Naive B cell (primary cell): ENCODE data around the gene SOD2. TPM values are rescaled to one million over a fixed set of nuclear protein-coding genes. Genes with fewer than 3 reads are reported as not detected.
"Not testable (repeated sequence)": the region's sequence is repeated elsewhere in the genome, so short reads cannot be mapped to it uniquely, and the experiment has no call there.

Experiments
- ATAC-seq, 2 donors: fragments of 150-1000 bp; cut with Tn5 transposase; 2 replicates each; pipeline ENCODE4 v1.10.0; 2021; ENCODE audit warnings: low read depth in 2 of 2, mild to moderate bottlenecking in 2 of 2, moderate library complexity in 2 of 2
- DNase-seq: peaks from one replicate; pipeline ENCODE4 v3.0.0; 2022
- H3K27ac Mint-ChIP-seq, 6 donors: one replicate each; pipeline ENCODE4 v1.8.0; 2020 to 2022; ENCODE audit warnings: mild to moderate bottlenecking in 6 of 6, mixed read lengths in 6 of 6, moderate library complexity in 5 of 6, inconsistent platforms in 2 of 6
- H3K27me3 Mint-ChIP-seq, 3 donors: one replicate each; pipeline ENCODE4 v1.8.0; 2021 to 2022; ENCODE audit warnings: mixed read lengths in 3 of 3, mild to moderate bottlenecking in 1 of 3
- H3K36me3 Mint-ChIP-seq, 2 donors: one replicate each; pipeline ENCODE4 v1.8.0; 2020 to 2022; ENCODE audit warnings: mixed read lengths in 2 of 2, inconsistent platforms in 1 of 2, mild to moderate bottlenecking in 1 of 2
- H3K4me1 Mint-ChIP-seq, 3 donors: one replicate each; pipeline ENCODE4 v1.8.0; 2020 to 2022; ENCODE audit warnings: mixed read lengths in 3 of 3, inconsistent platforms in 1 of 3, mild to moderate bottlenecking in 1 of 3, moderate library complexity in 1 of 3
- H3K4me3 Mint-ChIP-seq, 8 donors: one replicate each; pipeline ENCODE4 v1.8.0; 2020 to 2022; ENCODE audit warnings: mild to moderate bottlenecking in 8 of 8, mixed read lengths in 8 of 8, moderate library complexity in 8 of 8, inconsistent platforms in 2 of 8
- H3K9me3 Mint-ChIP-seq, 7 donors: one replicate each; pipeline ENCODE4 v1.8.0; 2020 to 2022; ENCODE audit warnings: mixed read lengths in 7 of 7, mild to moderate bottlenecking in 5 of 7, inconsistent platforms in 2 of 7, moderate library complexity in 1 of 7
- polyA plus RNA-seq, 6 donors: library from polyadenylated mRNA; unstranded; fragments of 300-500 nt; fragmentation: Illumina TruSeq; gene quantifications; one replicate each; pipeline ENCODE4 v1.2.3, GENCODE V29; 2021; ENCODE audit warnings: low read depth in 6 of 6

The SOD2 gene
- polyA plus RNA-seq, 6 donors from 2014 or later: 74.3 to 99.4 (median 83.2) TPM

DNA sequence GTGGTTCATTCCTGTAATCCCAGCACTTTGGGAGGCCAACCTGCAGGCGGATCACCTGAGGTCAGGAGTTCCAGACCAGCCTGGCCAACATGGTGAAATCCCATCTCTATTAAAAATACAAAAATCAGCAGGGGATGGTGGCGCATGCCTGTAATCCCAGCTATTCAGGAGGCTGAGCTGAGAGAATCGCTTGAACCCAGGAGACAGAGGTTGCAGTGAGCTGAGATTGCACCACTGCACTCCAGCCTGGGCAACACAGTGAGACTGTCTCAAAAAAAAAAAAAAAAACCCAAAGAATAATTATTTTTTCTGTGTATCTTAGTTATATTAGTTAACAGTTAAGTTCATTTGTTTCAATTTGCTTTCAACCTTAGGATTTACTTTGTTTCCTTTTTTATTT, 32.2 kb upstream of the SOD2 start:
- H3K4me1 Mint-ChIP-seq: peaks cover 28 to 46% (median 43%) of the 10 kb centered on the region in 3 donors
- H3K36me3 Mint-ChIP-seq, ATAC-seq, H3K27me3 Mint-ChIP-seq, DNase-seq, H3K9me3 Mint-ChIP-seq: not testable (repeated sequence)
- H3K27ac Mint-ChIP-seq: peak overlapping the region in 4 of 6 donors; percentile 32 to 81 (median 60)
- H3K4me3 Mint-ChIP-seq: peak overlapping the region in 4 of 8 donors; percentile 16 to 54 (median 33)

DNA sequence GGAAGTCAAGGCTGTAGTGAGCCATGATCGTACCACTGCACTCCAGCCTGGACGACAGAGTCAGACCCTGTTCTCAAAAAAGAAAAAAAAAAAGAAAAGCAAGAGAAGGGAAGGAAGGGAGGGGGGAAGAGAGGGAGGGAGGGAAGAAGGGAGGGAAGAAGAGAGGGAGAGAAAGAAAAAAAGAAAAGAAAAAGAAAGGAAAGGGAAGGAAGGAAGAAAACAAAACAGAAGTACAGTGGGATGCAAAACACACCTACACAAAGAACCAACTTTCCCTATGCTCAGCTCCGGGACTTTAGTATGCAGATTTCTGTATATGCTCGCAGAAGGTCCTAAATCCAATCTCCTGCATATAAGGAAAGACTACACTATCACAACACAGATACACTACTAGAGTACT, 31.7 kb upstream of the SOD2 start:
- no peaks in the 10 kb centered on the region for H3K36me3 Mint-ChIP-seq
- no peak for ATAC-seq
- H3K4me1 Mint-ChIP-seq: peaks cover 27 to 43% (median 42%) of the 10 kb centered on the region in 3 donors
- peak overlapping the region in 5 of 8 donors; percentile 16 to 54 (median 33) for H3K4me3 Mint-ChIP-seq
- DNase-seq: no peak
- no peaks in the 10 kb centered on the region for H3K9me3 Mint-ChIP-seq
- no peaks in the 10 kb centered on the region for H3K27me3 Mint-ChIP-seq
- H3K27ac Mint-ChIP-seq: peak overlapping the region in 3 of 6 donors; percentile 58 to 81 (median 61)

- no peaks in the 10 kb centered on the region for H3K27me3 Mint-ChIP-seq
- H3K9me3 Mint-ChIP-seq: no peaks in the 10 kb centered on the region
- H3K27ac Mint-ChIP-seq: peak overlapping the region in 1 of 6 donors; percentile 35
- H3K4me3 Mint-ChIP-seq: no peak overlapping the region
- no peak for ATAC-seq
- DNase-seq: no peak
- no peaks in the 10 kb centered on the region for H3K36me3 Mint-ChIP-seq
- peaks cover 17 to 31% (median 27%) of the 10 kb centered on the region in 3 donors for H3K4me1 Mint-ChIP-seq
Observed at GRCh38 chr6:159723259-159723658, 30.2 kb upstream of the SOD2 start.

DNA sequence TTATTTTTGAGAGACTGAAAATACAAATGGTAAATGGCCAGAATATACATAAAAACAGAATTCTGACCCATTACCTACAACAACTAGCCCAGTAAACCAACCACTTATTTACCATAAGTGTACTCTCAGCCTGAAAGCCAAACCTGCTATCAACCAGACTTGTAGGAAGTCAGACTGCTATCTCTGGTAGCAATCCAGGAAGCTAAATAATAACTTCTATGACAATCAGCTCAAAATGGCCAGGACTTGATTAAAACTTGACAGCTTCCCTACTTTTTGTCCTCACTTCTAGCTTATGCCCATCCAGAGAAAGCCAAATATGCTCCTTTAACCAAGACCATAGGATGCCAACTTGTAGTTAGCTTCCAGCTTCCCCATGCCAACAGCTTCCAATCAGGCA, 29.6 kb upstream of the SOD2 start:
- Mint-ChIP-seq H3K27me3 (no peaks in the 10 kb centered on the region), H3K9me3 (no peaks in the 10 kb centered on the region), H3K36me3 (no peaks in the 10 kb centered on the region), H3K27ac (peak overlapping the region in 3 of 6 donors; percentile 35 to 58 (median 42)), H3K4me1 (peaks cover 17 to 28% (median 23%) of the 10 kb centered on the region in 3 donors), H3K4me3 (no peak overlapping the region)
- DNase-seq: no peak
- ATAC-seq: no peak

- H3K27me3 Mint-ChIP-seq, H3K27ac Mint-ChIP-seq, H3K9me3 Mint-ChIP-seq, H3K36me3 Mint-ChIP-seq, ATAC-seq, H3K4me3 Mint-ChIP-seq, DNase-seq: not testable (repeated sequence)
- peaks cover 17 to 27% (median 23%) of the 10 kb centered on the region in 3 donors for H3K4me1 Mint-ChIP-seq
Observed at GRCh38 chr6:159721981-159722380, 28.9 kb upstream of the SOD2 start.

GRCh38 chr6:159720708-159721107, 27.7 kb upstream of the SOD2 start:
- no peaks in the 10 kb centered on the region for H3K36me3 Mint-ChIP-seq
- ATAC-seq: peak; percentile 54 to 69
- peaks cover 8 to 15% (median 13%) of the 10 kb centered on the region in 3 donors for H3K4me1 Mint-ChIP-seq
- DNase-seq: peak; percentile 60
- H3K9me3 Mint-ChIP-seq: no peaks in the 10 kb centered on the region
- no peak overlapping the region for H3K4me3 Mint-ChIP-seq
- H3K27me3 Mint-ChIP-seq: no peaks in the 10 kb centered on the region
- no peak overlapping the region for H3K27ac Mint-ChIP-seq

DNA sequence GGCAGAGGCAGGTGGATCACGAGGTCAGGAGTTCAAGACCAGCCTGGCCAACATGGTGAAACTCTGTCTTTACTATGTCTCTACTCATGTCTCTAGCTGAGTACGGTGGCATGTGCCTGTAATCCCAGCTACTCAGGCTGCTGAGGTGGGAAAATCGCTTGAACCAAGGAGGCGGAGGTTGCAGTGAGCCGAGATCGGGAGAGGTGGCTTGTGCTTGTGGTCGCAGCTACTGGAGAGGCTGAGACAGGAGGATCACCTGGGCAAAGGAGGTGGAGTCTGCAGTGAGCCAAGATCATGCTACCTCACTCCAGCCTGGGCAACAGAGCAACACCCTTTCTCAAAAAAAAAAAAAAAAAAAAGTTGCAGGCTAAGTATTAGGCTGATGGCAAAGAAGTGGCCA, 26.2 kb upstream of the SOD2 start:
- H3K4me3 Mint-ChIP-seq: no peak overlapping the region
- no peak for ATAC-seq

DNA sequence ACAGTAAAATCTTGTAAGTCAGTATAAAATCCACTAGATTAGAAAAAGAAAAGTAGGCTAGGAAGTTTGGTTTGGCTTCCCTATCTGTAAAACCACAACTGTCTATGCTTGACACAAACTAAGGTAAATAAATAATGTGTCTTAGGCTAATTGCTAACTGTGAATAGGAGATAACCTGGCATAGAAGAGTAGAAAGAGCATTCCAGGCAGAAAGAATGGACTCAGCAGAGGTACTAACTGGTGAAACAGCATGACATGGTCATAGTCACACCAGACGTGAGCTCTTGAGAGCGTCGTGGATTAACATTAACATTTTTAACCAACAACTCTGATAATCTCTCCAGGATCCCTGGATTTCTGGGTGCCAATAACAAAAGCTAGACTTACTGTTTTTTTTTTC, 25.6 kb upstream of the SOD2 start:
- peaks cover 0 to 17% (median 12%) of the 10 kb centered on the region in 3 donors for H3K4me1 Mint-ChIP-seq
- no peaks in the 10 kb centered on the region for H3K9me3 Mint-ChIP-seq
- H3K27ac Mint-ChIP-seq: no peak overlapping the region
- H3K27me3 Mint-ChIP-seq: no peaks in the 10 kb centered on the region
- no peak for DNase-seq
- H3K4me3 Mint-ChIP-seq: no peak overlapping the region
- ATAC-seq: no peak
- no peaks in the 10 kb centered on the region for H3K36me3 Mint-ChIP-seq

More for the DNA sequence above, 26.2 kb upstream of the SOD2 start:
- Mint-ChIP-seq H3K4me1 (peaks cover 4 to 17% (median 12%) of the 10 kb centered on the region in 3 donors), H3K27ac (peak overlapping the region in 1 of 6 donors; percentile 47), H3K27me3 (no peaks in the 10 kb centered on the region), H3K36me3 (no peaks in the 10 kb centered on the region), H3K9me3 (no peaks in the 10 kb centered on the region)
- DNase-seq: no peak

GRCh38 chr6:159716247-159717096, 23.4 kb upstream of the SOD2 start:
- DNase-seq (no peak), ATAC-seq (no peak)
- no peak overlapping the region for H3K4me3 Mint-ChIP-seq
- no peaks in the 10 kb centered on the region for H3K27me3 Mint-ChIP-seq
- no peaks in the 10 kb centered on the region for H3K36me3 Mint-ChIP-seq
- H3K27ac Mint-ChIP-seq: peak overlapping the region in 1 of 6 donors; percentile 58
- no peaks in the 10 kb centered on the region for H3K9me3 Mint-ChIP-seq
- peaks cover 0 to 7% (median 5%) of the 10 kb centered on the region in 3 donors for H3K4me1 Mint-ChIP-seq

DNA sequence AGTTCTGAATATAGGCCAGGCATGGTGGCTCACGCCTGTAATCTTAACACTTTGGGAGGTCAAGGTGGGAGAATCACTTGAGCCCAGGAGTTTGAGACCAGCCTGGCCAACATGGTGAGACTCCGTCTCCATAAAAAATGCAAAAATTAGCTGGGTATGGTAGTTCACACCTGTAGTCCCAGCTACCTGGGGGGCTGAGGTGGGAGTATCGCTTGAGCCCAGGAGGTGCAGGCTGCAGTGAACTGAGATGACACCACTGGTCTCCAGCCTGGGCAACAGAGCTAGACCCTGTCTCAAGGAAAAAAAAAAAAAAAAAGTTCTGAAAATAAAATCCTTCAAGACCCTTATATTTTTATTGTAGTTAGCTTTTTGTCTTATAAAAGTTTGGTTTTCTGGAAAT, 22.6 kb upstream of the SOD2 start:
- H3K27ac Mint-ChIP-seq: no peak overlapping the region
- H3K4me1 Mint-ChIP-seq: peaks cover 0 to 6% (median 5%) of the 10 kb centered on the region in 3 donors
- no peaks in the 10 kb centered on the region for H3K9me3 Mint-ChIP-seq
- H3K36me3 Mint-ChIP-seq: no peaks in the 10 kb centered on the region
- H3K27me3 Mint-ChIP-seq: no peaks in the 10 kb centered on the region
- no peak overlapping the region for H3K4me3 Mint-ChIP-seq
- ATAC-seq (no peak), DNase-seq (no peak)

GRCh38 chr6:159715166-159715565, 22.1 kb upstream of the SOD2 start:
- no peak overlapping the region for H3K27ac Mint-ChIP-seq
- H3K4me1 Mint-ChIP-seq: peaks cover 0 to 5% (median 4%) of the 10 kb centered on the region in 3 donors
- no peak overlapping the region for H3K4me3 Mint-ChIP-seq
- DNase-seq (no peak), ATAC-seq (no peak)
- no peaks in the 10 kb centered on the region for H3K27me3 Mint-ChIP-seq
- H3K36me3 Mint-ChIP-seq: no peaks in the 10 kb centered on the region
- H3K9me3 Mint-ChIP-seq: no peaks in the 10 kb centered on the region

- H3K27ac Mint-ChIP-seq: peak overlapping the region in 1 of 6 donors; percentile 44
- H3K9me3 Mint-ChIP-seq: peaks cover 0 to 1% (median 0%) of the 10 kb centered on the region in 7 donors
- no peak for ATAC-seq
Observed at GRCh38 chr6:159714404-159714803, 21.4 kb upstream of the SOD2 start.

DNA sequence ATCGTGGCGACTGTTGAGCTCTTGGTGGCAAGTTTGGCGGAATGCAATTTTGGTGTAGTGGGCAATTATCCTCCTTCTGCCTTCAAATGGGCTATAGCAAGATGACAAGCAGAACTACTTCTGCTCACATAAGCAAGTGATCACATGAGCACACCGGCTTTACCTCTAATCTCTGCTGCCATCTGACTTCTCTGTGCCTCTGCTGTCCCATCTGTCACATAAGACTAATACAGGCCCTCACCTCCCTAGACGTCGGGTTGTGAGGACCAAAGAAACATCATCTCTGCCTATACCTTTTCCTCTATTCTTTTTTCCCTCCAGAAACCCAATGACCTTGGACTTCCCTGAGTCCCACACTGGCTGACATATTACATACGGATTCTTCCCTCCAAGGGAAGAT, 20.9 kb upstream of the SOD2 start:
- Mint-ChIP-seq H3K9me3 (peaks cover 0 to 1% (median 0%) of the 10 kb centered on the region in 7 donors), H3K27ac (no peak overlapping the region), H3K4me3 (no peak overlapping the region), H3K27me3 (no peaks in the 10 kb centered on the region), H3K36me3 (no peaks in the 10 kb centered on the region), H3K4me1 (peaks cover 0 to 5% (median 4%) of the 10 kb centered on the region in 3 donors)
- ATAC-seq: no peak
- DNase-seq: no peak

More at GRCh38 chr6:159714404-159714803, 21.4 kb upstream of the SOD2 start:
- Mint-ChIP-seq H3K4me1 (peaks cover 0 to 5% (median 4%) of the 10 kb centered on the region in 3 donors), H3K27me3 (no peaks in the 10 kb centered on the region), H3K4me3 (no peak overlapping the region), H3K36me3 (no peaks in the 10 kb centered on the region)
- DNase-seq: no peak

DNA sequence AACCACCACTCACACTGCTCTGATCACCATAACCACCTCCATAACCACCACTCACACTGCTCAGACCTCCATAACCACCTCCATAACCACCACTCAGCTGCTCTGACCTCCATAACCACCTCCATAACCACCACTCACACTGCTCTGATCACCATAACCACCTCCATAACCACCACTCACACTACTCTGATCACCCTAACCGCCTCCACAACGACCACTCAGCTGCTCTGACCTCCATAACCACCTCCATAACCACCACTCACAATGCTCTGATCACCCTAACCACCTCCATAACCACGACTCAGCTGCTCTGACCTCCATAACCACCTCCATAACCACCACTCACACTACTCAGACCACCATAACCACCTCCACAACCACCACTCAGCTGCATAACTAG, 19.3 kb upstream of the SOD2 start:
- ATAC-seq, H3K4me3 Mint-ChIP-seq, DNase-seq, H3K27me3 Mint-ChIP-seq, H3K36me3 Mint-ChIP-seq, H3K9me3 Mint-ChIP-seq, H3K27ac Mint-ChIP-seq, H3K4me1 Mint-ChIP-seq: not testable (repeated sequence)
